T-helper 17 cell (primary cell): ENCODE results near the gene GRB10. TPM values are rescaled to one million over a fixed set of nuclear protein-coding genes. Genes with fewer than 3 reads are reported as not detected.
"Not testable (repeated sequence)": the region's sequence is repeated elsewhere in the genome, so short reads cannot be mapped to it uniquely, and the experiment has no call there.

Experiments
- ATAC-seq: fragments of 150-1000 bp; cut with Tn5 transposase; 2 replicates; pipeline ENCODE4 v1.10.0; 2021; ENCODE audit warnings: mild to moderate bottlenecking, moderate library complexity
- DNase-seq, 3 donors: peaks; one replicate each; pipeline versions ENCODE4 v3.0.0 to v3.0.0-alpha.2; 2020 to 2021
- H3K9me3 ChIP-seq: one replicate; pipeline ENCODE4 v1.7.0; 2013; ENCODE audit warnings: low read length, mild to moderate bottlenecking; ENCODE audit not compliant: control insufficient read depth, poor library complexity, severe bottlenecking
- H3K27ac Mint-ChIP-seq: one replicate; pipeline ENCODE4 v1.8.0; 2022; ENCODE audit warnings: mild to moderate bottlenecking, moderate library complexity, mixed read lengths
- H3K27me3 Mint-ChIP-seq: one replicate; pipeline ENCODE4 v1.8.0; 2022; ENCODE audit warnings: mixed read lengths
- H3K36me3 Mint-ChIP-seq: one replicate; pipeline ENCODE4 v1.8.0; 2022; ENCODE audit warnings: low read depth, mixed read lengths
- H3K4me1 Mint-ChIP-seq: one replicate; pipeline ENCODE4 v1.8.0; 2022; ENCODE audit warnings: mild to moderate bottlenecking, mixed read lengths
- H3K4me3 Mint-ChIP-seq: one replicate; pipeline ENCODE4 v1.8.0; 2022; ENCODE audit warnings: mild to moderate bottlenecking, moderate library complexity, mixed read lengths
- total RNA-seq, 4 donors: library from RNA in 2 of 4; stranded (reverse) in 2 of 4; gene quantifications; one replicate each; pipeline ENCODE4 v1.2.3 and lab custom pipeline; 2022 to 2026

The GRB10 gene
- total RNA-seq, 2 donors from 2014 or later = 3.8 to 7.0 TPM

DNA sequence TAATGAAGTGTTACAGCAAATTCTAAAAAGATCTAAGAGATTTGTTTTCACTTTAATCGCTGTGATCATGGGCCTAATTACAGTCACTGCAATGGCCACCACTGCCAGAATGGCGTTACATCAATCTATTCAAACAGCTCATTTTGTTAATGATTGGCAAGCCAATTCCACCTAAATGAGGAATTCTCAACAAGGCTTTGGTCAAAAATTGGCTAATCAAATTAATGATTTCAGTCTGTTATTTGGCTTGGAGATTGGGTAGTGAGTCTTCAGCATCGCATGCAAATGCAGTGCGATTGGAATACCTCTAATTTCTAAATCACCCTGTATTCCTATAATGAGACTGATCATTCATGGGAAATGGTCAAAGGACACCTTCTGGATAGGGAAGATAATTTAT, 200.4 kb downstream of the GRB10 start:
- not testable (repeated sequence) for H3K9me3 ChIP-seq, H3K36me3 Mint-ChIP-seq, H3K27ac Mint-ChIP-seq, ATAC-seq, H3K4me3 Mint-ChIP-seq, H3K4me1 Mint-ChIP-seq, H3K27me3 Mint-ChIP-seq, DNase-seq

DNA sequence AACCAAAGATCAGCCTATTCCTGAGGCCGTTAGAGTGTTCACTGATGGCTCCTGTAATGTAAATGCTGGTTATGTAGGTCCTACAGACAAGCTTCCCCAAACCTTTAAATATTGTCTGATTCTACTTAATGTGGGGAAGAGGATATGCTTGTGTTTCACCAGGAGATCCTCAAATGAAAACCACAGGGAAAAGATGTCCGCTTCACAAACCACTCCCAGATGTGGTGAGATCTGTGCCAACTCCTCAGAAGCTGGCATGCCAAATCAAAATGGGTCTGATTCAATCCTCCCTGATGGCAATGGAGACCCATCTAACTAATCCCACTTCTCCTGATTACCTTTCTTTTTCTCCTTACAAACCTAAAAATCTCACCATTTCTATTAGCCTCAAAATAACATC, 202.0 kb downstream of the GRB10 start:
- not testable (repeated sequence) for H3K27me3 Mint-ChIP-seq, ATAC-seq, H3K4me3 Mint-ChIP-seq, DNase-seq, H3K9me3 ChIP-seq, H3K36me3 Mint-ChIP-seq, H3K4me1 Mint-ChIP-seq, H3K27ac Mint-ChIP-seq

DNA sequence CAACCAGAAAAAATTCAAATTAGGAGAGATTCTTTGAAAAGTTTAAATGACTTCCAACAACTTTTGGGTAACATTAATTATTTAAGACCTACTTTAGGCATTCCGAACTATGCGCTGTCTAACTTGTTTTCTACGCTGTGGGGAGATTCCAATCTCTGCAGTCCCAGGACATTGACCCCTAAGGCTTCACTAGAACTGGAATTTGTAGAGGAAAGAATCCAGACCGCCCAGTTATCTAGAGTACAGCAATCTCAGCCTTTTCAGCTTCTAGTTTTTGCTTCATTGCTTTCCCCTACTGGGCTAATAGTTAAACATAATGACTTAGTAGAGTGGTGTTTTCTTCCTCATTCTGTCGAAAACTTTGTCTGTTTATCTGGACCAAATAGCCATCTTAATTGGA, 202.6 kb downstream of the GRB10 start:
- Mint-ChIP-seq H3K27me3 (no peaks in the 10 kb centered on the region), H3K27ac (no peak overlapping the region), H3K36me3 (peaks cover 5% of the 10 kb centered on the region), H3K4me3 (no peak overlapping the region), H3K4me1 (no peaks in the 10 kb centered on the region)
- no peaks in the 10 kb centered on the region for H3K9me3 ChIP-seq
- no peak for ATAC-seq
- no peak for DNase-seq

DNA sequence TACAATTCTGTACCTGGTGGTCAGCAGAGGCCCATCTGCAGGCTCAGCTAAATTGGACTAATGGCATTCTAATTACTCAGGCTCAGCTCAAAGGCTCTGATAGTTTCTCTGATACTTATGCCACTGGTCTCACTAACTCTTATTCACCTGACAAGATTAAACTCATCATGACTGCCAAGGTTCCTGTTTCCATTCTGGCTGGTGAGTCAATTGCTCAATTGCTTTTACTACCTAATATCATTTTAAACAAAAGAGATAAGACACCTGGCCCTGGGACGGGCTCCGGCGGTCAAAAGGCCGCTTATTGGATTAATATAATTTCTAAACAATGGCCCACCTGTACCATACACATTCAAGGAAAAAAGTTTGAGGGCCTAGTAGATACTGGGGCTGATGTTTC, 204.6 kb downstream of the GRB10 start:
- H3K4me3 Mint-ChIP-seq, ATAC-seq, H3K4me1 Mint-ChIP-seq, DNase-seq, H3K27ac Mint-ChIP-seq, H3K9me3 ChIP-seq, H3K36me3 Mint-ChIP-seq, H3K27me3 Mint-ChIP-seq: not testable (repeated sequence)

DNA sequence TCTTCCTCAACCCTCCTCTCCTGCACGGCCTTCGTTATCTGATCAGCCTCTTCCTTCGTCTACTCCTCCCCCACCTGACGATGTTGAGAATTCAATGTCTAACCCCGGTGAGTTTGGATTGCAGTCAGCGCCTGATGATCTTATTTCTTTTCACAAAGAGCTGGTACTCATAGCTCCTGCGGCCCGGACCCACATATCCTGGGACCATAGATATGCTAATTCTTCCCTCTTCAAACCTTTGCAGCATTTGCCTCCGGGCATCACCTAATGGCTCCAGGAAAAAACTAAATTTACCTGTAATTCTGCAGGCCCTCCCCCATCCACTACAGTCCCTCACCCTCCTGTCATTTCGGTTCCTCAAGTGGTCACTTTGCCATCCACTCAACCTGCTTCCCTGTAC, 205.1 kb downstream of the GRB10 start:
- Mint-ChIP-seq H3K4me1 (no peaks in the 10 kb centered on the region), H3K27me3 (no peaks in the 10 kb centered on the region), H3K4me3 (no peak overlapping the region), H3K27ac (no peak overlapping the region), H3K36me3 (peaks cover 5% of the 10 kb centered on the region)
- no peak for DNase-seq
- ATAC-seq = no peak
- H3K9me3 ChIP-seq = no peaks in the 10 kb centered on the region

DNA sequence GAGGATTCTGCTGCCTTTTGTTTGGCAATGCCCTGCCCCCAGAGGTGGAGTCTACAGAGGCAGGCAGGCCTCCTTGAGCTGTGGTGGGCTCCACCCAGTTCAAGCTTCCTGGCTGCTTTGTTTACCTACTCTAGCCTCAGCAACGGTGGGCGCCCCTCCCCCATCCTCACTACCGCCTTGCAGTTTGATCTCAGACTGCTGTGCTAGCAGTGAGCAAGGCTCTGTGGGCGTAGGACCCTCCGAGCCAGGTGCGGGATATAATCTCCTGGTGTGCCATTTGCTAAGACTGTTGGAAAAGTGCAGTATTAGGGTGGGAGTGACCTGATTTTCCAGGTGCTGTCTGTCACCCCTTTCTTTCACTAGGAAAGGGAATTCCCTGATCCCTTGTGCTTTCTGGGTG, 206.3 kb downstream of the GRB10 start:
- ATAC-seq, DNase-seq, H3K4me1 Mint-ChIP-seq, H3K27ac Mint-ChIP-seq, H3K4me3 Mint-ChIP-seq, H3K27me3 Mint-ChIP-seq, H3K9me3 ChIP-seq, H3K36me3 Mint-ChIP-seq: not testable (repeated sequence)

DNA sequence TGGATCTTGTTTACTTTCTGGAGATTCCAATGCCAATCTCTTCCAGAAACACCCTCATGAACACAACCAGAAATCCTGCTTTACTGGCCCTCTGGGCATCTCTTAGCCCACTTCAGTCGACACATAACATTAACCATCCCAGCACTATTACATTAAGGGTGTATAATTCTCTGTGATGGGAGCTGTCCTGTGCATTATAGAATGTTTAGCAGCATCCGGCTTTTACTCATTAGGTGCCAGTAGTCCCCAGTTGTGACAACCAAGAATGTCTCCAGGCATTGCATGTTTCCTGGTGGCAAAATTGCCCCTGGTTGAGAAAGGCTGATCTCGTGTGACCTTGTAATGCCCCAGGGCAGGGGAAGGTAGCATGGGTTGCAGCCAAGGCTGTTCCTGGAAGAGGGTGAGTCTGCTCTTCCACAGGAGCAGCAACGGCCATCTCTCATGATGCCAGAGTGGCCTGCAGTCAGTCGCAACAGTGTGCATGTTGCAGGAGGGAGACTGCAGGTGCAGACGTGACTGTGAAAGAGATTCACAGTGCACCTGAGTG, 214.9 kb downstream of the GRB10 start:
- DNase-seq (no peak), ATAC-seq (no peak)
- Mint-ChIP-seq H3K36me3 (peaks cover 2% of the 10 kb centered on the region), H3K4me3 (no peak overlapping the region), H3K27ac (no peak overlapping the region), H3K4me1 (peaks cover 2% of the 10 kb centered on the region), H3K27me3 (peaks cover 29% of the 10 kb centered on the region)
- H3K9me3 ChIP-seq = no peaks in the 10 kb centered on the region

DNA sequence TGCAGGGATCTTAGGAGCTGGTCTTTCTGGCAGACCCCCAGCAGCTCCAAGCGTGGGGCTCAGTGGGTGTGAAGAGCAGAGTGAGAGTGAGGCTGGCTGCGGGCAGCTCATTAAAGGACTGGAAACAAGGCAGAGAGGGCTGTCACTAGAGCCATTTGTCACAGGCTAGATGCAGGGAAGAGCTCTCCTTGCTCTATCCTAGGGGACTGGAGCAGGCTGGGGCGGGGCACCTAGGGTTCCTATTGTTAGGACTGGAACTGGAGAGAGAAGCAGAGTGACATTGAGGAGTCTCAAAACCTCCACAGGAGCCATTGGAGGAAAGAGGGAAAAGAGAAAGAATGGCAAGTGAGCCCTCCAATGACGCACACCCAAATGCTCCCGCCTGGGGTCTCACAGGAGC, 216.7 kb downstream of the GRB10 start:
- peaks cover 35% of the 10 kb centered on the region for H3K27me3 Mint-ChIP-seq
- ATAC-seq = no peak
- H3K4me1 Mint-ChIP-seq = peaks cover 2% of the 10 kb centered on the region
- no peaks in the 10 kb centered on the region for H3K9me3 ChIP-seq
- H3K27ac Mint-ChIP-seq = no peak overlapping the region
- no peaks in the 10 kb centered on the region for H3K36me3 Mint-ChIP-seq
- DNase-seq = no peak
- no peak overlapping the region for H3K4me3 Mint-ChIP-seq

DNA sequence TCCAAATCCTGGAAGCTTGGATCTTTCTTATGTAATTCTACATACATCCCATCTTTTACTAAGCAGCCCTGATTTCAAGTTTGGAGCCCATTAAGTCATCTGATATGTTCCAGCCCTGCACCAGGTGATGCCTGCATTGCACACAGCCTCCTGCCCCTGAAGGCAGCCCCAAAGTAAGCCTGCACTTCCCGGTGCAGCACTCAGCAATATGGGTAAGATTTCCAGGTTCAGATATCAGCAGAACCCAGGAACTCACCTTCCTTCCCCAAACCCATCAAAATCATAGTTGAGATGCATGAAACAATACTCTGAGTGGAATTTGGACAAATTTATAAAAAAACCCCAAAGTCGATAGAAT, 217.2 kb downstream of the GRB10 start:
- H3K4me3 Mint-ChIP-seq = no peak overlapping the region
- no peaks in the 10 kb centered on the region for H3K9me3 ChIP-seq
- DNase-seq = no peak
- H3K36me3 Mint-ChIP-seq = no peaks in the 10 kb centered on the region
- H3K4me1 Mint-ChIP-seq = peaks cover 2% of the 10 kb centered on the region
- no peak for ATAC-seq
- H3K27me3 Mint-ChIP-seq = peaks cover 35% of the 10 kb centered on the region
- H3K27ac Mint-ChIP-seq = no peak overlapping the region

DNA sequence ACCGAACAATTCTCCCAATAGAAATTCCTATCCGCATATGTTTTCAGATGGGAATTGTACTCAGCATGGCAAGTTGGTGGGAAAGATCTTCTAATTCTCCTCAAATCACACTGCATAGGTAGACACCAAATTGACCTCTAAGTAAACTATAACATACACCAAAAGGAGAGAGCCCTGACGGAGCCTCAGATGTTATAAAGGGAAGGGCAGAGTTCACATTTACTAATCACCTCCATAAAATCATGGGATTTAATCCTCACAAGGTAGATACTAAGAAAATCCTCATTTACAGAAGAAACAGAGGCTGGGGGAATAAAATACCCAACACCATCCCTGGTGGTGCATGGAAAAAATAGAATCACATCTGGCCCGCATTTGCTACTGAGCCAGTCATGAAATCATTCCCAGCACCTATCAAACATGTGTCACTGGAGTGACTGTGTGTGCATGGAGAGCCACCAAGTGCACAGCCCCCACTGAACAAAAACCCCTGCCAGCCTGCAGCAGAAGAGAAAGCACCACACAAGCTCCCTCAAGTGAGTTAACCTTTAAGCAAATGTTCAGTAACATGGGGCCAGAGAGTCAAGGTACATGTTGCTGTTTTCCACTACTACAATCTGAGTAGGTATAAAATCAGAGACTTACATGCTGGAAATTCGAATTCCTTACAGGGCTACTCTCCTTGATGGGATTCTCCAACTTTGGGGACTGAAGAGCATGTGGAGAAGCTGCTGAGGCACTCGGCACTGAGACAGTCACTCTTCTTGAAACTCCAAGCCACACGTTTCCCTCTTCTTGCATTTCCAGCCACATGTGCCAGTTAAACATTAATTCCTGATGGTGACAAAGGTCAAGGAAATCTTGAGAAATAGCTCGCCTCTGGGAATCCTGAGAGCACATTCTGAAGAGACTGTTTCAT, 217.8 kb downstream of the GRB10 start, which contains the start of gene DDC:
DDC (minus strand) TSS at position 766 of the 919 bp plus-strand sequence. CDS start 21,320 bp downstream, outside the sequence.
- no peak for ATAC-seq
- no peaks in the 10 kb centered on the region for H3K9me3 ChIP-seq
- Mint-ChIP-seq H3K4me3 (no peak within 1 kb of the TSS), H3K27ac (no peak within 1 kb of the TSS), H3K4me1 (peaks cover 2% of the 10 kb centered on the region), H3K27me3 (peaks cover 35% of the 10 kb centered on the region), H3K36me3 (no peaks in the 10 kb centered on the region)
- DNase-seq = no peak

DNA sequence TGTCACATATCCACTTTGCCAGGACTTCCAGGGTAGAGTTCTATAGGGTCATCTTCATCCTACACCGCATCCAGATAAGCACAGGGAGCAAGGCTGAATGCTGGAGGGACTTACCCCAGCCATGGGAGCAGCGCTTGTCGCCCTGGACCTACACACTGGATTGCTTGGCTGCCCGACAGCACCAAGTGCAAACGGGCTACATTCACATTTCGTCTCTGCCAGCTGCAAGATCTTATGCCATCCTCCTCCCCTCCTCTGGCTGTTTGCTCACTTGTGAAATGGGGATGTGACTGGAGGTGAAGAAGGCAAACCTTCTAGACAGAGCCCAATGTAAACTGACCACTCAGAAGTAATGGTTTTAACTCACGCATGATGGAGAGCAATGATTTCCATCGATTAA, 218.5 kb downstream of the GRB10 start:
- DNase-seq (no peak), ATAC-seq (no peak)
- Mint-ChIP-seq H3K27ac (no peak overlapping the region), H3K4me3 (no peak overlapping the region), H3K4me1 (peaks cover 2% of the 10 kb centered on the region), H3K36me3 (no peaks in the 10 kb centered on the region), H3K27me3 (peaks cover 42% of the 10 kb centered on the region)
- no peaks in the 10 kb centered on the region for H3K9me3 ChIP-seq

DNA sequence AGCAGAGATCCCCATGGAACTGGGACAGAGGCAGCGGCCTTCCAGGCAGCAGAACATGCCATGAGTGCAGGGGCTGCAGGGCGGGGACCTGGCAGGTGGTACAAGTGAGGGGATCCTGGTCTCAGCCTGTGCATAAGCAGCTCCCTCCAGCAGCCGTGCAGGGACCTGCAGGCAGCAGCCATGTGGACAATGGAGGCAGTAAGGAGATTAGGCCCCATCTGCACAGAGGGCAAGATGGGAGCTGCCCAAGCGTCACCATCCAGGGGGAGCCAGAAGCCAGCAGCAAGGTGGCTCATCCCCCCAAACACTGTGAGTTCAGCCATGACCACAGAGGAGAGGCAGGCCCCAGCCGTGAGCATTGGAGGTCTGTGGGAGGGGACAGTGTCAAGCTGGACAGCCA, 220.6 kb downstream of the GRB10 start:
- no peak for DNase-seq
- no peak overlapping the region for H3K4me3 Mint-ChIP-seq
- H3K27me3 Mint-ChIP-seq = peaks cover 54% of the 10 kb centered on the region
- H3K27ac Mint-ChIP-seq = no peak overlapping the region
- H3K36me3 Mint-ChIP-seq = no peaks in the 10 kb centered on the region
- H3K4me1 Mint-ChIP-seq = peaks cover 2% of the 10 kb centered on the region
- H3K9me3 ChIP-seq = no peaks in the 10 kb centered on the region
- no peak for ATAC-seq

DNA sequence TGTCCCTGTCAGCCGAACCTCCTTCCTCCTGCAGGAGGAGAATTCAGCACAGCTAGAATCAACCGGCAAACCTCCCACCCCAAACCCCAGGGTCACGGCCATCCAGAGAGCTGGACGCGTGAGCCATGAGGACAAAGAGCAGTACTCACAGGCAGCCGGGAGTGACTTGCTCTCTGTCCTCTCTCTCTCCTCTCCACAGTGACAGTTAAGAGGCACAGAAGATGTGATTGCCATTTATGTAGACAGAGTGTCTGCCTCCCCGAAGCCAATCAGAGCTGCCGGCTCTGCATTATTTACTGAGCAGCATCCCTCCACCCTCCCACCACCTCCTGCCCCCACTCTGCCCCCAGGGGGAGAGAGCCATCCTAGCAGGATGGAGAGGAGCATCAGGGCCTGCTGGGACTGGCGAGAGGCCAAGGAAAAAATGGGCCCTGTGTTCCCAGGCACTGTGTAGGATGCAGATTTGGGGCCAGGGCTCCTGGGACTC, 221.8 kb downstream of the GRB10 start:
- ATAC-seq = no peak
- H3K27ac Mint-ChIP-seq = no peak overlapping the region
- DNase-seq = no peak
- H3K4me1 Mint-ChIP-seq = no peaks in the 10 kb centered on the region
- H3K27me3 Mint-ChIP-seq = peaks cover 61% of the 10 kb centered on the region
- H3K36me3 Mint-ChIP-seq = no peaks in the 10 kb centered on the region
- no peaks in the 10 kb centered on the region for H3K9me3 ChIP-seq
- H3K4me3 Mint-ChIP-seq = no peak overlapping the region

DNA sequence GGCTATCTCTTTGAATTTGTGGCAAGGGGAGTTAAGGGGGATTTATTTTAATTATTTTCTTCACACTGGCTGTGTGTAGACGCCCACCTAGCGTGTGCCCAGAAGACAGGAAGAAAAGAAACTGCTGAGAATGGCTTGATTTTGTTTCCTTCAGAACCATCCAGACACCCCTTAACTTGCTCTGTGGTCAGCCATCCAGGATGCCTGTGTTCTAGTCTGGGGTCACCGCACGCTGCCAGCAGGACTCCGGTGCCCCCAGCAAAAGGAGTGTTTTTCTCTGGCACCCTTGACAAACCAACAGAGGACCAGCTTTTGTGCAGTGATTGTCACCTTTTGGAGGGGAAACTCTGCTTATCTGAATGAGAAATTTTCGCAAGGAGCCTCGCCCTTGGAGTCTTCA, 222.8 kb downstream of the GRB10 start:
- Mint-ChIP-seq H3K4me1 (no peaks in the 10 kb centered on the region), H3K27ac (no peak overlapping the region), H3K4me3 (no peak overlapping the region), H3K27me3 (peaks cover 64% of the 10 kb centered on the region), H3K36me3 (no peaks in the 10 kb centered on the region)
- no peaks in the 10 kb centered on the region for H3K9me3 ChIP-seq
- ATAC-seq (no peak), DNase-seq (no peak)
